Esophagus muscularis mucosa (tissue), 3 donors: ENCODE measurements around the gene SPATA20.

ENCODE experiments used
- POLR2A ChIP-seq: fragments of 450-650 bp; IDR thresholded peaks from one replicate; pipeline ENCODE4 v1.6.1; 2017; ENCODE audit warnings: antibody characterized with exemption, moderate library complexity, mild to moderate bottlenecking, low read depth
- TF ChIP-seq, protein P1 (sequence below), 3 experiments: fragments of 200-600 bp in 2 of 3; fragments of 450-650 bp in 1 of 3; sonication (generic) in 2 of 3; IDR thresholded peaks; one replicate each; pipeline ENCODE4 v1.5.1; 2017 to 2019; ENCODE audit warnings: antibody characterized with exemption in 3 of 3, mild to moderate bottlenecking in 2 of 3, moderate library complexity in 1 of 3

DNA sequence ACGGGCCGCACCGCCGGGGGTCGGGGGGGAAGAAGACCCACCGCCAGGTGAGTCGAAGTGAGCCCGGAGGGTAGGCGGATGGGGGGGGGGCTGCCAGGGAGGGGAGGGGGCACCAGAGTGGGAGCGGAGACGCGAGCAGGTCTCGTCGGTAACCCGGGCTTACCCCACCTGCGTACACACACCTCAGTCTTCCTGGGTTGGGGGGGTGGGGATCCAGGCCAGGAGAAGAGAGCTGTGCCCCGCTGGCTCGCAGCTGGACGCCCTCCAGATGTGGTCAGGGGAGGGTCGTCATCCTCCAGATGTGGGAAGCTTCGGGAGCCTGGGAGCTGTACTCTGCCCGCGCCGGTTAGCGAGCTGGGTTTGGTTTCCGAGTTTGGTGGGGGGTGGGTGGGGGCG lies 14.8 kb downstream of the SPATA20 start:
- TF ChIP-seq, protein P1, sequence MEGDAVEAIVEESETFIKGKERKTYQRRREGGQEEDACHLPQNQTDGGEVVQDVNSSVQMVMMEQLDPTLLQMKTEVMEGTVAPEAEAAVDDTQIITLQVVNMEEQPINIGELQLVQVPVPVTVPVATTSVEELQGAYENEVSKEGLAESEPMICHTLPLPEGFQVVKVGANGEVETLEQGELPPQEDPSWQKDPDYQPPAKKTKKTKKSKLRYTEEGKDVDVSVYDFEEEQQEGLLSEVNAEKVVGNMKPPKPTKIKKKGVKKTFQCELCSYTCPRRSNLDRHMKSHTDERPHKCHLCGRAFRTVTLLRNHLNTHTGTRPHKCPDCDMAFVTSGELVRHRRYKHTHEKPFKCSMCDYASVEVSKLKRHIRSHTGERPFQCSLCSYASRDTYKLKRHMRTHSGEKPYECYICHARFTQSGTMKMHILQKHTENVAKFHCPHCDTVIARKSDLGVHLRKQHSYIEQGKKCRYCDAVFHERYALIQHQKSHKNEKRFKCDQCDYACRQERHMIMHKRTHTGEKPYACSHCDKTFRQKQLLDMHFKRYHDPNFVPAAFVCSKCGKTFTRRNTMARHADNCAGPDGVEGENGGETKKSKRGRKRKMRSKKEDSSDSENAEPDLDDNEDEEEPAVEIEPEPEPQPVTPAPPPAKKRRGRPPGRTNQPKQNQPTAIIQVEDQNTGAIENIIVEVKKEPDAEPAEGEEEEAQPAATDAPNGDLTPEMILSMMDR (IDR thresholded peaks at IDR 0.05), result no peak
- TF ChIP-seq POLR2A, result no peak
